Ishikawa (cell line): ENCODE data around the gene ZBTB3.

Source experiments
- CEBPB ChIP-seq: IDR thresholded peaks from 2 replicates; pipeline ENCODE4 v1.6.1; 2012
- EP300 ChIP-seq: IDR thresholded peaks from 2 replicates; pipeline ENCODE4 v1.6.1; 2012; ENCODE audit warnings: borderline replicate concordance
- MAX ChIP-seq: IDR thresholded peaks from 2 replicates; pipeline ENCODE4 v1.6.1; 2012
- RAD21 ChIP-seq: IDR thresholded peaks from 2 replicates; pipeline ENCODE4 v1.6.1; 2012; ENCODE audit warnings: low read depth
- REST ChIP-seq: IDR thresholded peaks from 2 replicates; pipeline ENCODE4 v1.6.1; 2012; ENCODE audit warnings: low read depth, mild to moderate bottlenecking
- TCF12 ChIP-seq: IDR thresholded peaks from 2 replicates; pipeline ENCODE4 v1.6.1; 2012; ENCODE audit warnings: low read depth
- ZBTB7A ChIP-seq: IDR thresholded peaks from 2 replicates; pipeline ENCODE4 v1.6.1; 2012; ENCODE audit warnings: low read depth

GRCh38 chr11:62725646-62726045 is 28.3 kb downstream of the ZBTB3 start:
- TF ChIP-seq CEBPB (no peak), EP300 (no peak), ZBTB7A (no peak), RAD21 (no peak), REST (no peak), TCF12 (no peak), MAX (no peak)
